Activated T-helper 1 cell treated with anti-CD3 and anti-CD28 coated beads, Interleukin-12 subunit alpha, Interleukin-12 subunit beta, Interleukin-2, Interleukin-4 antibody, amounts not matched to agents 30 ng/mL and 10 ng/mL and 1 ng/mL, durations not matched to agents 14 hours and 24 hours and 36 hours (primary cell): ENCODE measurements around the gene PIGR. TPM values are rescaled to one million over a fixed set of nuclear protein-coding genes. Genes with fewer than 3 reads are reported as not detected.

ENCODE experiments used
- DNase-seq: peaks from one replicate; pipeline ENCODE4 v3.0.0; 2021; ENCODE audit warnings: low spot score
- H3K27ac Mint-ChIP-seq: one replicate; pipeline ENCODE4 v1.8.0; 2021; ENCODE audit warnings: mild to moderate bottlenecking, mixed read lengths
- H3K27me3 Mint-ChIP-seq: one replicate; pipeline ENCODE4 v1.8.0; 2022; ENCODE audit warnings: mild to moderate bottlenecking, moderate library complexity, mixed read lengths; ENCODE audit not compliant: insufficient read depth
- H3K36me3 Mint-ChIP-seq: one replicate; pipeline ENCODE4 v1.8.0; 2021; ENCODE audit warnings: low read depth, mixed read lengths
- H3K4me1 Mint-ChIP-seq: one replicate; pipeline ENCODE4 v1.8.0; 2021; ENCODE audit warnings: low read depth, mixed read lengths
- H3K4me3 Mint-ChIP-seq: one replicate; pipeline ENCODE4 v1.8.0; 2021; ENCODE audit warnings: mild to moderate bottlenecking, moderate library complexity, mixed read lengths
- H3K9me3 Mint-ChIP-seq: one replicate; pipeline ENCODE4 v1.8.0; 2021; ENCODE audit warnings: mixed read lengths
- intact Hi-C: fragments of 100-400 bp; cut with micrococcal nuclease; formaldehyde crosslinking; loops from one replicate; pipeline ENCODE4 v1.15.1; 2024
- total RNA-seq: library from RNA; stranded (reverse); gene quantifications from 2 replicates; pipeline ENCODE4 v1.2.3, GENCODE V29; 2022

The PIGR gene
- total RNA-seq, 1 donor from 2014 or later: not detected

DNA sequence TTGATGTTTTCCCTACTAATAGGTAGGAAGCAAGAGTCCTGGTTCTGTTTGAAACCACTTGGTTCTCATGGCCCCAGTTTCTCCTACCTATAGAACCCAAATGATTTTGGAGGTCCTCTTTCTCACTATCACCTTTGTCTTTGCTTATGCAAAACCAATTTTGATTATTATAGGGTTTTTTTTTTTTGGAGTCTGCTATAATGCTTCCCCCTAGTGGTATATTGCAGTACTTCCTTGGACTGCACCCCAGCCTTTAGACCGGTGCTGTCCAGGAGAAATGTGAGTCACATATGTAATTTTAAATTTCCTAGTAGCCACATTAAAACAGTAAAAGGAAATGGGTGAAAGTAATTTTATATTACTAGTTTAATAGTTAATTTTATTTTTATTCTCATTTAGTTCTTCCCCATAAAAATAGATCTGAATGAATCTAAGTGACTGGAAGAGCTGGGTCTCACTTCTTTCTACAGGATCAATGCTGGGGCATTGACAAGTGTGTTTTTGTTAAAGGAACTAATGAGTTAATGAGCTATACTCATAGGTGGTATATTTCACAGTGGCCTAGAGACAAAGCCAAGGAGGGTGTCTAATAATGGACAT, 35.1 kb downstream of the PIGR start:
- intact Hi-C loops: loop anchor here (1.0 to 5.0 kb wide), 3 partner anchors 17 to 586 kb away; partner anchors contain the start of gene CR1
- Mint-ChIP-seq H3K27ac (no peak overlapping the region), H3K36me3 (peaks cover 53% of the 10 kb centered on the region), H3K4me3 (no peak overlapping the region), H3K4me1 (peaks cover 60% of the 10 kb centered on the region), H3K27me3 (peaks cover 3% of the 10 kb centered on the region), H3K9me3 (no peaks in the 10 kb centered on the region)
- DNase-seq: no peak

DNA sequence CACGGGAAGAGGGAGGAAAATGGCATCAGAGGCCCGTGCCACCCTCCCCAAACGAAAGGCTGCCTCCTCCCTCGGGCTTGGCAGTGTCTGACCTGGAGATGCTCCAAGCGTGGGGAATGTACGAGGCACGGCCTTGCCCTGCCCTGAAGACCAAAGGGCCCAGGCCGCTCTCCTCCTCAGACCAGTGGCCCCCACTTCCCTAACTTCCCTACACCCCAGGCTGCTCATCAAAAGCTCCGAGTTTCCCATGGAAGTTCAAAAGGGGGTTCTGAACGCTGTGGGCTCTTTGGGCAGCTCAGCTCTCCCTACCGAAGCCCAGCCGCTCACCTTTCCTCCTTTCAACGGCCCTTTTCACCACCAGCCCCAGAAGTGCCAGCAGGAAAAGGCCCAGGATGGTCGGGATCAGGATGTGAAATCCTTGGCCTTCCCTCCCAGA, 36.4 kb downstream of the PIGR start:
- Mint-ChIP-seq H3K4me3 (peak overlapping the region; percentile 32), H3K27ac (no peak overlapping the region), H3K4me1 (peaks cover 60% of the 10 kb centered on the region), H3K27me3 (peaks cover 3% of the 10 kb centered on the region), H3K9me3 (no peaks in the 10 kb centered on the region), H3K36me3 (peaks cover 54% of the 10 kb centered on the region)
- intact Hi-C loops: loop anchor here (5.0 to 10.0 kb wide), 2 partner anchors 405 to 587 kb away; partner anchors contain the start of genes CR1 and RASSF5
- no peak for DNase-seq

DNA sequence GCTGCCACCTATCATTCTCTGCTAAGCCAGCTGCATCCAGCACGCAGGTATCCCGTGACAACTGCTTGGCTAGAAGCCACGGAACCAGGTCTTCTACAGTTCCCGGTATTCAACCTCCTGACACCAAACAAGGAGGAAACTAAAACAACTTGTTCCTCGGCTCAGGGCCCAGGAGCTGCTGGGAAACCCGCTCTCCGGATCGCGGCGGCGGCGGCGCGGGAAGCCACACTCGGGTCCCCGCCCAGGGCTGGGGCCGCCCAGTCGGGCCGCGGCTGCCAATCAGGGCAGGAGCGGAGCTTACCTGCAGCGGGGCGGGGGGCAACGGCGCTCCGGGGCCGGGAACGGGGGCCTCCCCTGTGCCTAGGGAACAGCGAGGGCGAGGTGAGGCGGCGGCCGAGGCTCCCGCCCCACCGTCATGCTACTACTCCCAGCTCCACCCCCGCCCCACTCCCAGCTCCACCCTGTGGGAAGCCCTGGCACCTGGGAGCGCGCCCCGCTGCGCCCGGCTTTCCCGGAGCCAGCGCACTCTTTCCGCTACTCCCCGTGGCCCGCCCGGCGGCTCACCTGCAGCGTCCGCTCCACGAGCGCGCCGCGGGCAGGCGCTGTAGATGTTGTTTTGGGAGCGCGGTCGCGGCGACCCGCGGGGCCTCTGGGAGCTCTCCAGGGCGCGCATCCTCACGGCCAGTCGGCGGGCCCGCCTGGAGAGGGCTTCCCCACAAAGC, 36.9 kb downstream of the PIGR start:
- DNase-seq: no peak
- peaks cover 3% of the 10 kb centered on the region for H3K27me3 Mint-ChIP-seq
- peaks cover 57% of the 10 kb centered on the region for H3K36me3 Mint-ChIP-seq
- H3K4me1 Mint-ChIP-seq: peaks cover 61% of the 10 kb centered on the region
- H3K9me3 Mint-ChIP-seq: no peaks in the 10 kb centered on the region
- H3K27ac Mint-ChIP-seq: no peak overlapping the region
- H3K4me3 Mint-ChIP-seq: peak overlapping the region; percentile 69
- intact Hi-C loops: loop anchor here (10.0 kb wide), 1 partner anchor 405 kb away; the partner anchor contains the start of gene RASSF5

DNA sequence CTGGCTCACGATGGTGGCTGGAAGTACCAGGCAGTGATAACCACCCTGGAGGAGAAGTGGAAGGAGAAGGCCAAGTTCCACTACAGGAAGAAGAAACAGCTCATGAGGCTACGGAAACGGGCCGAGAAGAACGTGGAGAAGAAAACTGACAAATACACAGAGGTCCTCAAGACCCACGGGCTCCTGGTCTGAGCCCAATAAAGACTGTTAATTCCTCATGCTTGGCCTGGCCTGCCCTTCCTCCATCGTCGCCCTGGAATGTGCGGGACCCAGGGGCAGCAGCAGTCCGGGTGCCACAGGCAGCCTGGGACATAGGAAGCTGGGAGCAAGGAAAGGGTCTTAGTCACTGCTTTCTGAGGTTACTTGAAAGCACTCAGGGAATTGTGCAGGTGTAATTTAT, 38.2 kb downstream of the PIGR start:
- peaks cover 71% of the 10 kb centered on the region for H3K4me1 Mint-ChIP-seq
- no peaks in the 10 kb centered on the region for H3K9me3 Mint-ChIP-seq
- H3K4me3 Mint-ChIP-seq: peak overlapping the region; percentile 66

DNA sequence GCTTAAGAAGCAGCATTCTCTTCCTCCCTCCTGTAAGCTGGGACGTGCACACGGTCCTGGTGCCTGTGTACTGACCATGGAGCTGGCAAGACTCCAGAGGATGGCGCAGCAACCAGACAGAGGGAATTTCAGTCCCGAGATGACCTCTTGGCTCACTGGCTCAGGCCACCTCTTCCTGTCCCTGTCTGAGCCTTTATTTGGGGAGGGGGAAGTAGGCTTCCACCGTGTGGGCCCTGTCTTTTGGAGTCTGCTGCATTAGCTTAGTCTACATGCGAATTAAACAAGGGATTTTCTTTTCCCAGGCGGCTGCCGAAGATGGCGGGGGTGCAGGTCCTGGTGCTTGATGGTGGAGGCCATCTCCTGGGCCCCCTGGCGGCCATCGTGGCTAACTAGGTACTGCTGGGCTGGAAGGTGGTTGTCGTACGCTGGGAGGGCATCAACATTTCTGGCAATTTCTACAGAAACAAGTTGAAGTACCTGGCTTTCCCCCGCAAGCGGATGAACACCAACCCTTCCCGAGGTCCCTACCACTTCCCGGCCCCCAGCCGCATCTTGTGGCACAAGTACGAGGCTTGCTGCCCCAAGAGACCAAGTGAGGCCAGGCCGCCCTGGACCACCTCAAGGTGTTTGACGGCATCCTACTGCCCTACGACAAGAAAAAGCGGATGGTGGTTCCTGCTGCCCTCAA, 38.8 kb downstream of the PIGR start:
- Mint-ChIP-seq H3K27ac (no peak overlapping the region), H3K36me3 (peaks cover 58% of the 10 kb centered on the region), H3K4me1 (peaks cover 65% of the 10 kb centered on the region), H3K27me3 (peaks cover 3% of the 10 kb centered on the region), H3K9me3 (no peaks in the 10 kb centered on the region), H3K4me3 (peak overlapping the region; percentile 66)
- intact Hi-C loops: loop anchor here (10.0 kb wide), 1 partner anchor 403 kb away; the partner anchor contains the start of gene RASSF5
- DNase-seq: no peak

More for the DNA sequence above, 38.2 kb downstream of the PIGR start:
- intact Hi-C loops: loop anchor here (10.0 kb wide), 1 partner anchor 403 kb away; the partner anchor contains the start of gene RASSF5
- Mint-ChIP-seq H3K27ac (no peak overlapping the region), H3K36me3 (peaks cover 57% of the 10 kb centered on the region), H3K27me3 (peaks cover 3% of the 10 kb centered on the region)
- no peak for DNase-seq

DNA sequence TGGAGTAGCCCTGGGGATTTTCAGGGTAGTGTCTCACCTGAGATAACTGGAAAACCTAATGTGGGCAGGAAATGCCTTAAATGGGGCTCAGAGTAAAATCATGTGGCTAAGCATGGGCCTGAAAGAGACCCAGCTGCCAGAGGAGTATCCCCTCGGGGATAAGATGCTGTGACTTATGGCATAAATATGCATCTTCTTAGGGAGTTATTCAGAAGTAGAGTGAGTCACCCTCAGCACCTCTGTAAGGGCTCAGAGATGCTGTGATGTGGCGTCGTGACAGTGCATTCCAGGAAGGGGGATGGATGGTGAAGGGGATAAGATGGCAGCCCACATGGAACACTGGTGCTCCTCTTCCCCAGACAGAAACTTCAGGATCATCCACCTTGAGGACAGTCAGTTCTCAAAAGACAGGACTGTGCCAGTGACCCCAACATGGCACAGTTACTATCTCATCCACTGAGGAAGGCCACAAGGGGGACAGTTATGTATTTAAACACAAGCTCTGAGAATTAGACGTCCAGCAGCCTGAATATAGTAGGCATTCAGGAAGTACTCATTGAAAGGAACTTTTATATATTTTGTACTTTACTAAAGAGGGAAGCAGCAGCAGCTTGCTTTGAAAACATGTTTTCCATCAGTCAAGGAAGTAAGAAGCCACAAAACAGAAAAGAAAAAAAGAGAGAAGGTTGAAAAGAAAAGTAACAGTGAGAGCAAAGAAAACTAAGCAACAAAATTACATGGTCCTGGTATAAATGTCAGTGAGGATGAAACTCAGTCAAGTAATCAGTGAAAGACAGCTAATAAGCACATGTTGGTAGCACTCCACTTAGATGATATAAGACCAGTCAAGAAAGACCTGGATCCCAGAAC, 40.7 kb downstream of the PIGR start:
- peak overlapping the region; percentile 69 for H3K27ac Mint-ChIP-seq
- DNase-seq: no peak
- H3K9me3 Mint-ChIP-seq: no peaks in the 10 kb centered on the region
- no peaks in the 10 kb centered on the region for H3K27me3 Mint-ChIP-seq
- peaks cover 62% of the 10 kb centered on the region for H3K4me1 Mint-ChIP-seq
- intact Hi-C loops: loop anchor here (1.0 to 10.0 kb wide), 3 partner anchors 8 to 401 kb away; partner anchors contain the start of genes IL24 and RASSF5
- peak overlapping the region; percentile 48 for H3K4me3 Mint-ChIP-seq
- peaks cover 55% of the 10 kb centered on the region for H3K36me3 Mint-ChIP-seq

DNA sequence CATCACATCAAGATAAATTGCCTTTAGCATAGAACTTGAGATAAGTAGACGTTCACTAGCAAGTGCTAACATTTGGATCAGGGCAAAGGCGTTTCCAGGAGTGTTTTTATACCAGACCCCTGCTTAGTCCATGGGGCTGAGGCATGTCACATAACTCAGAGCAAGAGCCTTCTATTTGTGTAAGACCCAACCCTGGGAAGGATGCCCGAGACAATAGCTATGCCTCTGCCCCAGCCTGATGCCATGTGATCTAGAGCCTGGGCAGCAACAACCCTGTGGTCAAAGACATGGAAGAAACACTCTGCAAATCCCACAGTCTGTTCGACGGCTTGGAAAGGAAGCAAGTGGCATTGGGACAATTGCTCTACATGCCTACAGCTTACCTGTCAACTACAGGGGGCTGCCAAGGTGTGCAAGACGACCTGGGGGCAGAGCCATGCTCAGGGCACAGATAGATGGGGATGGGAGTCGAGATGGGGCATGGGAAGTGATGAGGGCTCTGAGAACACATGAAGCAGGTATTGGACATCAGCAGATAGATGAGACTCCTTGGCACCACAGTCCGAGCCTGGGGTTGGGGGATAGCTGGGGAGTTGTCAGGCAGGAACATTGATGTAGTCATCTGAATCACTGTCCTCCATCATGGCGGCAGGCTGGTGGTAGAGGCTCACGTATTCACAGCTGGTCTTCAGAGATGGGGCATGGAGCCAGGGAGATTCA, 41.7 kb downstream of the PIGR start:
- Mint-ChIP-seq H3K4me3 (peak overlapping the region; percentile 48), H3K27me3 (no peaks in the 10 kb centered on the region), H3K9me3 (no peaks in the 10 kb centered on the region), H3K27ac (peak overlapping the region; percentile 69), H3K4me1 (peaks cover 64% of the 10 kb centered on the region), H3K36me3 (peaks cover 53% of the 10 kb centered on the region)
- DNase-seq: no peak
- intact Hi-C loops: loop anchor here (1.0 to 10.0 kb wide), 4 partner anchors 7 to 400 kb away; partner anchors contain the start of genes IL24 and RASSF5

DNA sequence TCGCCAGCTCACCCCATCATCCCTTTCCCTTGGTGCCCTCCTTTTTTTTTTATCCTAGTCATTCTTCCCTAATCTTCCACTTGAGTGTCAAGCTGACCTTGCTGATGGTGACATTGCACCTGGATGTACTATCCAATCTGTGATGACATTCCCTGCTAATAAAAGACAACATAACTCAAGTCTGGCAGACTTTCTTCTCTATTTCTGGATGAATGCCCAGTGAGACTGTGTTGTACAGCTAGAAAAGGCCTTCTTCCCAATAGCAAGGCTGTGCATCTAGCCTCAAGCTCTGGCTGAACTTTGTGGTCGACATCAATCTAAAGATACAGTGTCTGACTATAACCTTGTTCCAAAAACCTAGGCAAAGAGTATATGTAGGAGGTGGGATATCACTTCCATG, 42.6 kb downstream of the PIGR start:
- Mint-ChIP-seq H3K27me3 (no peaks in the 10 kb centered on the region), H3K27ac (no peak overlapping the region), H3K36me3 (peaks cover 50% of the 10 kb centered on the region), H3K4me3 (no peak overlapping the region), H3K4me1 (peaks cover 63% of the 10 kb centered on the region), H3K9me3 (no peaks in the 10 kb centered on the region)
- intact Hi-C loops: loop anchor here (1.0 to 10.0 kb wide), 3 partner anchors 9 to 399 kb away; partner anchors contain the start of gene RASSF5
- DNase-seq: no peak

DNA sequence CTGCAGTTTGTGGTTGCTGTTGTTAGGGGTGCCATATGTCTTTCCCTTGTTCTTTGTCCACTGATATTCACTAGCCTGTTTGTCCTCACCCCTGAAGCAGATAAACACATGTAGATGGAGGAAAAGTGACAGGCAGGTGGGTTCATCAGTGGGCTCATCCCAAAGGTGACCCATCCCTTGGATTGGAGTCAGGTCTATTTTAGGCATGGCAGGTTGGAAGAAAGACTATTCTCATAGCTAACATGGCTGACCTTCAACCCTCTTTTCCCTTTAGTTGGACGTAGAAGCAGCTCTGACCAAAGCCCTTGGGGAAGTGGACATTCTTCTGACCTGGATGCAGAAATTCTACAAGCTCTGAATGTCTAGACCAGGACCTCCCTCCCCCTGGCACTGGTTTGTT, 43.6 kb downstream of the PIGR start:
- Mint-ChIP-seq H3K4me1 (peaks cover 63% of the 10 kb centered on the region), H3K27ac (no peak overlapping the region), H3K4me3 (no peak overlapping the region), H3K9me3 (no peaks in the 10 kb centered on the region), H3K36me3 (peaks cover 43% of the 10 kb centered on the region), H3K27me3 (no peaks in the 10 kb centered on the region)
- intact Hi-C loops: loop anchor here (10.0 kb wide), 1 partner anchor 398 kb away; the partner anchor contains the start of gene RASSF5
- DNase-seq: no peak

DNA sequence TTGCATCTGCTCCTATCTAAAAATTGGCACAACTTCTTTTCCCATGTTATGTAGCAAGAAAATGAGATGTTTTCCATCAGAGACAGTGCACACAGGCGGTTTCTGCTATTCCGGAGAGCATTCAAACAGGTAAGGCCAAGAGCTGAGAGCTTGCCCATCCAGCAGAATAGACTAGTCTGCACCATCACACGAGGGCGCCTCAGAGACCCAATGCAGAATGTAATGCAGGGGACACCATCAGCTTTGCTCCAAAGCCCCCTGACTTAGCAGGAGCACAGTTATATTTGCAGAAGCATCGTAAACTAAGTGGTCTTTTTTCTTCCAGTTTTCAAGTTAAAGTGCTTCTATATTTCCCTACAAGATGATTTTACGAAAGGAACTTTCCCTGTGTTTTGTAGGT, 44.3 kb downstream of the PIGR start:
- no peak for DNase-seq
- peaks cover 69% of the 10 kb centered on the region for H3K4me1 Mint-ChIP-seq
- H3K36me3 Mint-ChIP-seq: peaks cover 43% of the 10 kb centered on the region
- no peak overlapping the region for H3K4me3 Mint-ChIP-seq
- no peak overlapping the region for H3K27ac Mint-ChIP-seq
- no peaks in the 10 kb centered on the region for H3K27me3 Mint-ChIP-seq
- H3K9me3 Mint-ChIP-seq: no peaks in the 10 kb centered on the region
- intact Hi-C loops: loop anchor here (10.0 kb wide), 1 partner anchor 397 kb away; the partner anchor contains the start of gene RASSF5

DNA sequence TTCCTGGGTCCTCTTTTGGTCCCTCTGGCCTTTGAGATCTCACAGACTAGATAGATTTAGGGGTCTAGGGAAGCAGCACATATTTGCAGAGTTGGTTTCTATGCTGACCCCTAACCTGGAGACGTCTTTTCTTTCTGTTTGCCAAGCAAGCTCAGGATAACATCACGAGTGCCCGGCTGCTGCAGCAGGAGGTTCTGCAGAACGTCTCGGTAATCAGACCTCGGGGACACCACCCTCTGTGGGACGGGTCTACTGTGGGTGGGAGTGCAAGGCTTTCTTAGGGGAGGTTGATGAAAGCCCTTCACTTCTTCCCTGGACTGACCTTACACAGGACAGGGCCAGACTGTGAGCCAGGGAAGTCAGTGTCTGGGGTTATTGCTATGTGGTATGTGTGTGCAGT, 46.1 kb downstream of the PIGR start:
- DNase-seq: no peak
- H3K36me3 Mint-ChIP-seq: peaks cover 34% of the 10 kb centered on the region
- intact Hi-C loops: loop anchor here (10.0 kb wide), 1 partner anchor 395 kb away; the partner anchor contains the start of gene RASSF5
- H3K27me3 Mint-ChIP-seq: no peaks in the 10 kb centered on the region
- no peak overlapping the region for H3K4me3 Mint-ChIP-seq
- no peak overlapping the region for H3K27ac Mint-ChIP-seq
- no peaks in the 10 kb centered on the region for H3K9me3 Mint-ChIP-seq
- peaks cover 67% of the 10 kb centered on the region for H3K4me1 Mint-ChIP-seq
